Measurements from ENCODE around the gene EMID1.

DNA sequence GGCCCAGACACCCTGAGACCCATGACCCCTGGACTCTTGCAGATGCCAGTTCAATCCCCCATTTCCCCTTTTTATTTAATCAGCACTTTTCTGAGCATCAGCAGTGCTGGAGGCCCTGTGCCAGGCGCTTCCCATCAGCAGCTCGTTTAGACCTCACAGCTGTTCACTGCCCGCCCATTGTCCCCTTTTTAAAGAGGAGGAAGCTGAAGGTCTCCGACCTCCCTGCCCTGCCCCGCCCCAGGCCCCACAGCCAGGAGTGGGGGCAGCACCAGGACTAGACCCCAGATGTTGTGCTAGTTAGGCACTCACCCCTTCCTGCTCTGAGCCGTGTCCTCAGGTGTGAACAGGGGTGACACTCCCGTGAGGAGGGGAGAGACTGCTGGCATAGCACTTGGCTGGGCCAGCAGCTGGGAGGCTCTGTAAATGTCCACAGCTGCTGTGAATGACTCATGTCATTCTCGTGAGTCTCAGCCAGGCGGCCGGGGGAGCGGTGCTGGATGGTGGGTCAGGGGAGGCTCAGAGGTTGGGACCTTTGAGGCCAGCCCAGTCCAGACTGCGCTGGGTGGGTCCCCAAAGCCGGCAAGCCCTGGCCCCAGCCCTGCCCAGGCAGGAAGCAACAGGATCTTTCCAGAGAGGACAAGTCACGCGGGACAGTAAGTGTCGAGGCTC lies 19.9 kb downstream of the EMID1 start:
- TF ChIP-seq TCF7L2 (IDR thresholded peaks at IDR 0.05; ENCODE audit: borderline replicate concordance, low read depth, low read length), result no peak
- no peak for TF ChIP-seq ZNF335 (tag by site-specific recombination; conservative IDR thresholded peaks at IDR 0.05)
- no peak for TF ChIP-seq WT1 (tag by site-specific recombination; IDR thresholded peaks at IDR 0.05)
- TF ChIP-seq, protein P1, sequence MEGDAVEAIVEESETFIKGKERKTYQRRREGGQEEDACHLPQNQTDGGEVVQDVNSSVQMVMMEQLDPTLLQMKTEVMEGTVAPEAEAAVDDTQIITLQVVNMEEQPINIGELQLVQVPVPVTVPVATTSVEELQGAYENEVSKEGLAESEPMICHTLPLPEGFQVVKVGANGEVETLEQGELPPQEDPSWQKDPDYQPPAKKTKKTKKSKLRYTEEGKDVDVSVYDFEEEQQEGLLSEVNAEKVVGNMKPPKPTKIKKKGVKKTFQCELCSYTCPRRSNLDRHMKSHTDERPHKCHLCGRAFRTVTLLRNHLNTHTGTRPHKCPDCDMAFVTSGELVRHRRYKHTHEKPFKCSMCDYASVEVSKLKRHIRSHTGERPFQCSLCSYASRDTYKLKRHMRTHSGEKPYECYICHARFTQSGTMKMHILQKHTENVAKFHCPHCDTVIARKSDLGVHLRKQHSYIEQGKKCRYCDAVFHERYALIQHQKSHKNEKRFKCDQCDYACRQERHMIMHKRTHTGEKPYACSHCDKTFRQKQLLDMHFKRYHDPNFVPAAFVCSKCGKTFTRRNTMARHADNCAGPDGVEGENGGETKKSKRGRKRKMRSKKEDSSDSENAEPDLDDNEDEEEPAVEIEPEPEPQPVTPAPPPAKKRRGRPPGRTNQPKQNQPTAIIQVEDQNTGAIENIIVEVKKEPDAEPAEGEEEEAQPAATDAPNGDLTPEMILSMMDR (tag by site-specific recombination; IDR thresholded peaks at IDR 0.05), result no peak
- TF ChIP-seq, protein P2, sequence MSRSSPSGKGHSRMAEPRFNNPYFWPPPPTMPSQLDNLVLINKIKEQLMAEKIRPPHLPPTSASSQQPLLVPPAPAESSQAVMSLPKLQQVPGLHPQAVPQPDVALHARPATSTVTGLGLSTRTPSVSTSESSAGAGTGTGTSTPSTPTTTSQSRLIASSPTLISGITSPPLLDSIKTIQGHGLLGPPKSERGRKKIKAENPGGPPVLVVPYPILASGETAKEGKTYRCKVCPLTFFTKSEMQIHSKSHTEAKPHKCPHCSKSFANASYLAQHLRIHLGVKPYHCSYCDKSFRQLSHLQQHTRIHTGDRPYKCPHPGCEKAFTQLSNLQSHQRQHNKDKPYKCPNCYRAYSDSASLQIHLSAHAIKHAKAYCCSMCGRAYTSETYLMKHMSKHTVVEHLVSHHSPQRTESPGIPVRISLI (tag by site-specific recombination; IDR thresholded peaks at IDR 0.05), result no peak
- TF ChIP-seq, protein P3, sequence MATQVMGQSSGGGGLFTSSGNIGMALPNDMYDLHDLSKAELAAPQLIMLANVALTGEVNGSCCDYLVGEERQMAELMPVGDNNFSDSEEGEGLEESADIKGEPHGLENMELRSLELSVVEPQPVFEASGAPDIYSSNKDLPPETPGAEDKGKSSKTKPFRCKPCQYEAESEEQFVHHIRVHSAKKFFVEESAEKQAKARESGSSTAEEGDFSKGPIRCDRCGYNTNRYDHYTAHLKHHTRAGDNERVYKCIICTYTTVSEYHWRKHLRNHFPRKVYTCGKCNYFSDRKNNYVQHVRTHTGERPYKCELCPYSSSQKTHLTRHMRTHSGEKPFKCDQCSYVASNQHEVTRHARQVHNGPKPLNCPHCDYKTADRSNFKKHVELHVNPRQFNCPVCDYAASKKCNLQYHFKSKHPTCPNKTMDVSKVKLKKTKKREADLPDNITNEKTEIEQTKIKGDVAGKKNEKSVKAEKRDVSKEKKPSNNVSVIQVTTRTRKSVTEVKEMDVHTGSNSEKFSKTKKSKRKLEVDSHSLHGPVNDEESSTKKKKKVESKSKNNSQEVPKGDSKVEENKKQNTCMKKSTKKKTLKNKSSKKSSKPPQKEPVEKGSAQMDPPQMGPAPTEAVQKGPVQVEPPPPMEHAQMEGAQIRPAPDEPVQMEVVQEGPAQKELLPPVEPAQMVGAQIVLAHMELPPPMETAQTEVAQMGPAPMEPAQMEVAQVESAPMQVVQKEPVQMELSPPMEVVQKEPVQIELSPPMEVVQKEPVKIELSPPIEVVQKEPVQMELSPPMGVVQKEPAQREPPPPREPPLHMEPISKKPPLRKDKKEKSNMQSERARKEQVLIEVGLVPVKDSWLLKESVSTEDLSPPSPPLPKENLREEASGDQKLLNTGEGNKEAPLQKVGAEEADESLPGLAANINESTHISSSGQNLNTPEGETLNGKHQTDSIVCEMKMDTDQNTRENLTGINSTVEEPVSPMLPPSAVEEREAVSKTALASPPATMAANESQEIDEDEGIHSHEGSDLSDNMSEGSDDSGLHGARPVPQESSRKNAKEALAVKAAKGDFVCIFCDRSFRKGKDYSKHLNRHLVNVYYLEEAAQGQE (tag by site-specific recombination; IDR thresholded peaks at IDR 0.05), result no peak
- no peak for TF ChIP-seq ZNF629 (tag by site-specific recombination; IDR thresholded peaks at IDR 0.05)
- TF ChIP-seq ZNF658 (tag by site-specific recombination; IDR thresholded peaks at IDR 0.05), result no peak
- no peak for TF ChIP-seq EGR2 (tag by site-specific recombination; IDR thresholded peaks at IDR 0.05; ENCODE audit: low read depth)
- TF ChIP-seq ZNF391 (tag by site-specific recombination; IDR thresholded peaks at IDR 0.05; ENCODE audit: borderline replicate concordance, low read depth), result no peak
- TF ChIP-seq KLF16 (tag by site-specific recombination; IDR thresholded peaks at IDR 0.05), result no peak
- no peak for TF ChIP-seq PRDM1 (tag by site-specific recombination; IDR thresholded peaks at IDR 0.05)
- no peak for TF ChIP-seq ZNF114 (tag by site-specific recombination; IDR thresholded peaks at IDR 0.05)
- TF ChIP-seq ZNF133 (tag by site-specific recombination; IDR thresholded peaks at IDR 0.05), result no peak
